ENCODE data around the gene HNRNPF.

GRCh38 chr10:43377424-43377883, 31.5 kb downstream of the HNRNPF start:
- TF ChIP-seq POLR2A (IDR thresholded peaks at IDR 0.05; ENCODE audit: low read depth, low read length): no peak
- TF ChIP-seq SPI1 (IDR thresholded peaks at IDR 0.05; ENCODE audit: low read depth, low read length): no peak

Data from GM12891 (cell line).